GM12891 (cell line): ENCODE data around the gene DOCK2.

Experiments
- POLR2A ChIP-seq: IDR thresholded peaks from 2 replicates; pipeline ENCODE4 v1.6.1; 2011; ENCODE audit warnings: low read depth, low read length, control low read depth
- POLR2AphosphoS5 ChIP-seq: IDR thresholded peaks from 2 replicates; pipeline ENCODE4 v1.6.1; 2011; ENCODE audit warnings: low read depth, low read length, control low read depth

DNA sequence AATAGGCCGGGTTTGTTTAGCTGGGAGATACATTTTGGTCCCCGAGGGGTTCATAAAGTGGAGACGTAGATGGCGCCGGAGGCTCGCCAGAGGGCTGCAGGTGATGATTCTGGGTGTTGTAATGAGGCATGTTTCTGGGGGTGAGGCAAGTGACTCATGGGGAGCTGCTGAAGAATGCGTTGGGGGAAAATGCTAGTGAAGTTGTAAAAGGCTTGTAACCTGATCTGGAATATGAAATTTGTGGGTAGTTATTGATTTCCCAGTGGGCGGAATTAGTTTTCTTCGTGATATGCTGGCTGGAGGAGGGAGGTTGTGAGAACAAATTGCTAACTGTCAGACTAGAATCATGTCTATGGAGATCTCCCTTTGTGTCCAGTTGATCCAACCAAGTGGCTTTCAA lies 158.3 kb downstream of the DOCK2 start:
- no peak for TF ChIP-seq POLR2A
- TF ChIP-seq POLR2AphosphoS5: no peak
